ENCODE measurements around the gene BEST1. TPM values are rescaled to one million over a fixed set of nuclear protein-coding genes. Genes with fewer than 3 reads are reported as not detected.

BEST1 gene
- total and polyA plus RNA-seq, 2 of the 13 experiments (the other 11 are each of a cell fraction or from before 2014, with no cell fraction given), result 0.09 to 0.65 TPM

GRCh38 chr11:61923166-61924063 is 26.7 kb upstream of the BEST1 start (continued):
- TF ChIP-seq PRDM15 (CRISPR knock-in tag; IDR thresholded peaks at IDR 0.05) (peak; percentile 77), ZNF766 (CRISPR knock-in tag; IDR thresholded peaks at IDR 0.05; ENCODE audit: borderline replicate concordance) (peak; percentile 69; the same call in 1 of the 2 replicates), PRDM10 (CRISPR knock-in tag; IDR thresholded peaks at IDR 0.05; ENCODE audit: low read depth) (peak; percentile 80), KLF9 (CRISPR knock-in tag; IDR thresholded peaks at IDR 0.05; ENCODE audit: low read depth) (no peak), EHMT2 (IDR thresholded peaks at IDR 0.05; ENCODE audit: borderline replicate concordance, low read depth, low read length) (peak; percentile 53; the same call in 1 of the 2 replicates), CHD4 (IDR thresholded peaks at IDR 0.05; ENCODE audit: borderline replicate concordance, low read length) (no peak), ZNF329 (CRISPR knock-in tag; IDR thresholded peaks at IDR 0.05; ENCODE audit: low read depth) (0 out of 2 replicates have a peak, but pooled peaks have one; percentile 20), NCOR1 (IDR thresholded peaks at IDR 0.05; ENCODE audit: borderline replicate concordance, low read length) (0 out of 2 replicates have a peak, but pooled peaks have one; percentile 16), NCOA2 (CRISPR knock-in tag; IDR thresholded peaks at IDR 0.05) (peak; percentile 51; the same call in 1 of the 2 replicates), ZNF839 (CRISPR knock-in tag; IDR thresholded peaks at IDR 0.05; ENCODE audit: borderline replicate concordance) (no peak; the same call in 1 of the 2 replicates), PRMT3 (CRISPR knock-in tag; IDR thresholded peaks at IDR 0.05; ENCODE audit: borderline replicate concordance, low read depth) (no peak), SMAD9 (CRISPR knock-in tag; IDR thresholded peaks at IDR 0.05) (0 out of 2 replicates have a peak, but pooled peaks have one; percentile 56), PLSCR1 (CRISPR knock-in tag; IDR thresholded peaks at IDR 0.05; ENCODE audit: borderline replicate concordance) (no peak), ZNF441 (CRISPR knock-in tag; IDR thresholded peaks at IDR 0.05; ENCODE audit: borderline replicate concordance) (no peak), ZBTB14 (CRISPR knock-in tag; IDR thresholded peaks at IDR 0.05) (no peak), REL (CRISPR knock-in tag; conservative IDR thresholded peaks at IDR 0.05) (no peak), MZF1 (CRISPR knock-in tag; IDR thresholded peaks at IDR 0.05; ENCODE audit: borderline replicate concordance) (no peak), FLYWCH1 (CRISPR knock-in tag; IDR thresholded peaks at IDR 0.05) (no peak)
